H1 (cell line): ENCODE data around the gene MAGI2. TPM values are rescaled to one million over a fixed set of nuclear protein-coding genes. Genes with fewer than 3 reads are reported as not detected.

Experiments used
- CTCF ChIA-PET: fragments of 300-600 bp; sonication (Branson Sonifier 250); formaldehyde crosslinking; loops from one replicate; lab custom pipeline; 2021; ENCODE audit not compliant: partially characterized antibody; lab: Charles Lee
- POLR2A ChIA-PET: fragments of 300-600 bp; sonication (Branson Sonifier 250); formaldehyde crosslinking; loops from one replicate; lab custom pipeline; 2021; ENCODE audit warnings: inconsistent platforms; ENCODE audit not compliant: partially characterized antibody; lab: Charles Lee
- DNase-seq, 2 experiments: peaks; one replicate each; pipeline versions ENCODE4 v3.0.0 to v3.0.0-alpha.2; 2010 to 2022; ENCODE audit warnings: low spot score in 2 of 2, low read depth in 1 of 2, mixed read lengths in 1 of 2
- FAIRE-seq: peaks from 2 replicates; lab custom pipeline; 2011; peaks lifted over from hg19 to GRCh38; lab: Jason Lieb, UNC
- H2AFZ ChIP-seq: 2 replicates; pipeline ENCODE4 v1.8.1; 2012; ENCODE audit warnings: low read length, inconsistent platforms
- H2AK5ac ChIP-seq: 2 replicates; pipeline ENCODE4 v1.6.1; 2013; ENCODE audit warnings: low read depth, low read length
- H2BK120ac ChIP-seq: replicated peaks from 2 replicates; pipeline ENCODE3; 2013; ENCODE audit warnings: low read depth, low read length, inconsistent platforms
- H2BK12ac ChIP-seq: 2 replicates; pipeline ENCODE4 v1.6.1; 2013; ENCODE audit warnings: low read depth, low read length
- H2BK15ac ChIP-seq: 2 replicates; pipeline ENCODE4 v1.6.1; 2013; ENCODE audit warnings: low read length
- H2BK20ac ChIP-seq: 2 replicates; pipeline ENCODE4 v1.6.1; 2013; ENCODE audit warnings: low read length
- H2BK5ac ChIP-seq: 2 replicates; pipeline ENCODE4 v1.6.1; 2013; ENCODE audit warnings: low read depth, low read length
- H3K14ac ChIP-seq: 2 replicates; pipeline ENCODE4 v1.6.1; 2013; ENCODE audit warnings: inconsistent platforms; ENCODE audit not compliant: insufficient read length
- H3K18ac ChIP-seq: 2 replicates; pipeline ENCODE4 v1.6.1; 2013; ENCODE audit warnings: low read length; ENCODE audit errors: extremely low read depth
- H3K23ac ChIP-seq: 2 replicates; pipeline ENCODE4 v1.6.1; 2013; ENCODE audit warnings: inconsistent platforms; ENCODE audit not compliant: insufficient read length
- H3K23me2 ChIP-seq: 2 replicates; pipeline ENCODE4 v1.6.1; 2013; ENCODE audit warnings: low read depth, low read length
- H3K27ac ChIP-seq: 2 replicates; pipeline ENCODE4 v1.6.1; 2011; ENCODE audit warnings: low read depth, low read length, inconsistent platforms
- H3K27me3 ChIP-seq, 4 experiments: replicated peaks in 1 of 4; 1 replicate in 1 of 4; 2 replicates in 3 of 4; pipeline versions ENCODE4 v1.6.1 to v1.8.1; 2011 to 2013; ENCODE audit warnings: low read length in 3 of 4, mild to moderate bottlenecking in 3 of 4, inconsistent platforms in 2 of 4, mixed read lengths in 2 of 4, moderate library complexity in 1 of 4; ENCODE audit not compliant: control insufficient read depth in 3 of 4, insufficient read depth in 3 of 4; ENCODE audit errors: extremely low read depth in 1 of 4
- H3K36me3 ChIP-seq, 4 experiments: 2 replicates each; pipeline versions ENCODE4 v1.6.1 to v1.8.1; 2011 to 2013; ENCODE audit warnings: mild to moderate bottlenecking in 4 of 4, low read length in 3 of 4, moderate library complexity in 2 of 4, control low read depth in 1 of 4, inconsistent platforms in 1 of 4; ENCODE audit not compliant: insufficient read depth in 4 of 4, control insufficient read depth in 2 of 4
- H3K4ac ChIP-seq: replicated peaks from 2 replicates; pipeline ENCODE3; 2013; ENCODE audit warnings: low read length, low read depth, mixed read lengths, inconsistent platforms; ENCODE audit not compliant: insufficient read length
- H3K4me1 ChIP-seq, 4 experiments: replicated peaks in 1 of 4; 1 replicate in 1 of 4; 2 replicates in 3 of 4; pipeline versions ENCODE4 v1.6.1 to v1.8.1; 2011 to 2013; ENCODE audit warnings: low read length in 3 of 4, inconsistent platforms in 2 of 4, mixed read lengths in 1 of 4; ENCODE audit not compliant: insufficient read depth in 4 of 4, control insufficient read depth in 3 of 4
- H3K4me2 ChIP-seq, 2 experiments: 2 replicates each; pipeline versions ENCODE4 v1.6.1 to v1.8.1; 2011 to 2013; ENCODE audit warnings: low read depth in 2 of 2, low read length in 2 of 2, control low read depth in 1 of 2, inconsistent platforms in 1 of 2, mild to moderate bottlenecking in 1 of 2; ENCODE audit not compliant: insufficient read depth in 1 of 2
- H3K4me3 ChIP-seq, 4 experiments: fragments of 200-600, 300-600 bp in 1 of 4; sonication (generic), shearing (Covaris generic), sonication (Bioruptor Twin) in 1 of 4; 2 replicates each; pipeline versions ENCODE4 v1.5.1 to v1.8.1; 2011 to 2016; ENCODE audit warnings: low read length in 4 of 4, low read depth in 3 of 4, control low read depth in 2 of 4, inconsistent platforms in 2 of 4, mild to moderate bottlenecking in 2 of 4, mixed read lengths in 1 of 4, moderate library complexity in 1 of 4; ENCODE audit not compliant: insufficient read depth in 2 of 4; ENCODE audit errors: extremely low read depth in 1 of 4
- H3K56ac ChIP-seq: replicated peaks from 2 replicates; pipeline ENCODE3; 2013; ENCODE audit warnings: low read depth, mild to moderate bottlenecking, mixed read lengths, low read length, inconsistent platforms; ENCODE audit not compliant: insufficient read length
- H3K79me1 ChIP-seq: 2 replicates; pipeline ENCODE4 v1.6.1; 2013; ENCODE audit warnings: low read depth, low read length, control low read depth
- H3K79me2 ChIP-seq, 2 experiments: 2 replicates each; pipeline versions ENCODE4 v1.6.1 to v1.8.1; 2012 to 2013; ENCODE audit warnings: low read length in 2 of 2, mild to moderate bottlenecking in 2 of 2, inconsistent platforms in 1 of 2; ENCODE audit not compliant: insufficient read depth in 2 of 2, control insufficient read depth in 1 of 2
- H3K9ac ChIP-seq, 4 experiments: replicated peaks in 1 of 4; 1 replicate in 1 of 4; 2 replicates in 3 of 4; pipeline versions ENCODE4 v1.6.1 to v1.8.1; 2011 to 2013; ENCODE audit warnings: low read depth in 3 of 4, low read length in 3 of 4, control low read depth in 2 of 4, mild to moderate bottlenecking in 2 of 4, moderate library complexity in 2 of 4, inconsistent platforms in 1 of 4; ENCODE audit errors: extremely low read depth in 1 of 4
- H3K9me3 ChIP-seq, 2 experiments: 2 replicates each; pipeline versions ENCODE4 v1.6.1 to v1.8.1; 2012 to 2013; ENCODE audit warnings: mild to moderate bottlenecking in 2 of 2, moderate library complexity in 2 of 2, control low read depth in 1 of 2, inconsistent platforms in 1 of 2, low read depth in 1 of 2, low read length in 1 of 2, mixed read lengths in 1 of 2; ENCODE audit not compliant: insufficient read depth in 2 of 2
- H4K20me1 ChIP-seq, 2 experiments: replicated peaks in 1 of 2; 2 replicates each; pipeline versions ENCODE3 to v1.8.1; 2011 to 2013; ENCODE audit warnings: inconsistent platforms in 2 of 2, low read length in 2 of 2, mild to moderate bottlenecking in 1 of 2; ENCODE audit not compliant: insufficient read depth in 2 of 2, control insufficient read depth in 1 of 2
- H4K5ac ChIP-seq: 2 replicates; pipeline ENCODE4 v1.6.1; 2013; ENCODE audit warnings: low read length, low read depth, mixed read lengths, inconsistent platforms; ENCODE audit not compliant: insufficient read length
- H4K8ac ChIP-seq: 2 replicates; pipeline ENCODE4 v1.8.0; 2013; ENCODE audit warnings: mild to moderate bottlenecking, moderate library complexity, low read length, inconsistent platforms; ENCODE audit not compliant: insufficient read depth; ENCODE audit errors: extremely low read depth
- H4K91ac ChIP-seq: replicated peaks from 2 replicates; pipeline ENCODE3; 2013; ENCODE audit warnings: low read length, mixed read lengths, inconsistent platforms; ENCODE audit not compliant: insufficient read length
- ASH2L ChIP-seq: fragments of 200-600, 300-600 bp; sonication (generic); IDR thresholded peaks from one replicate; pipeline ENCODE4 v1.7.1; 2017; ENCODE audit warnings: low read length
- BACH1 ChIP-seq: IDR thresholded peaks from 2 replicates; pipeline ENCODE4 v1.6.1; 2012; ENCODE audit warnings: low read length, improper control_type of control experiment
- RAD21 ChIP-seq, 2 experiments: IDR thresholded peaks in 1 of 2; conservative IDR thresholded peaks in 1 of 2; 2 replicates each; pipeline ENCODE4 v1.6.1; 2011; ENCODE audit warnings: low read depth in 2 of 2, low read length in 2 of 2, improper control_type of control experiment in 1 of 2, inconsistent platforms in 1 of 2, mild to moderate bottlenecking in 1 of 2, moderate library complexity in 1 of 2
- RFX5 ChIP-seq: IDR thresholded peaks from 2 replicates; pipeline ENCODE4 v1.6.1; 2011; ENCODE audit warnings: low read depth, low read length, improper control_type of control experiment, borderline replicate concordance
- RNF2 ChIP-seq: fragments of 200-900, 300-1000 bp; sonication (generic); IDR thresholded peaks from 2 replicates; pipeline ENCODE4 v1.7.1; 2016; ENCODE audit warnings: borderline replicate concordance, low read depth, mild to moderate bottlenecking, antibody characterized with exemption, low read length; ENCODE audit not compliant: poor library complexity, severe bottlenecking; ENCODE audit errors: missing control alignments
- SIX5 ChIP-seq: IDR thresholded peaks from 2 replicates; pipeline ENCODE4 v1.6.1; 2011; ENCODE audit warnings: mild to moderate bottlenecking, low read depth, low read length
- SP1 ChIP-seq: IDR thresholded peaks from 2 replicates; pipeline ENCODE4 v1.6.1; 2011; ENCODE audit warnings: low read depth, low read length
- SRF ChIP-seq: IDR thresholded peaks from 2 replicates; pipeline ENCODE4 v1.6.1; 2011; ENCODE audit warnings: mild to moderate bottlenecking, low read depth, low read length, moderate library complexity
- TEAD4 ChIP-seq: IDR thresholded peaks from 2 replicates; pipeline ENCODE4 v1.6.1; 2012; ENCODE audit warnings: low read depth, low read length, inconsistent platforms, mixed read lengths
- USF2 ChIP-seq: IDR thresholded peaks from 2 replicates; pipeline ENCODE4 v1.6.1; 2011; ENCODE audit warnings: low read length, improper control_type of control experiment
- WGBS, 2 experiments: shearing (Covaris generic) in 1 of 2; methylation state at CpG; one replicate each; pipeline versions ENCODE4 v1.1.6 to v1.1.7; 2013 to 2015; ENCODE audit warnings: low lambda C conversion rate in 2 of 2, mixed read lengths in 2 of 2, inconsistent platforms in 1 of 2, low coverage in 1 of 2, missing lambda C conversion rate in 1 of 2; ENCODE audit not compliant: insufficient replicate concordance in 2 of 2, insufficient coverage in 1 of 2, insufficient read length in 1 of 2; ENCODE audit errors: extremely low coverage in 1 of 2, missing lambda C conversion rate in 1 of 2; 5-methylcytosine and 5-hydroxymethylcytosine counted together
- polyA plus RNA-seq, 7 experiments: library from polyadenylated mRNA; depleted of rRNA in 3 of 7; stranded (reverse) in 5 of 7; unstranded in 2 of 7; fragments of >200 nt in 5 of 7; fragments of 200-250 nt in 2 of 7; gene quantifications; 1 replicate in 5 of 7; 2 replicates in 1 of 7; 4 replicates in 1 of 7; pipeline versions ENCODE4 v1.2.1 to v1.2.3, GENCODE V29; 2011 to 2013; ENCODE audit warnings: missing spikeins in 2 of 7, mixed read lengths in 2 of 7
- total RNA-seq: library from RNA; stranded (reverse); fragmentation: NEBNext Ultra II Directional; extraction: Animal tissue kit (Norgen Biotek cat#: 25700); gene quantifications from 2 replicates; pipeline ENCODE4 v1.2.1, GENCODE V29; 2021

MAGI2 gene
- total and polyA plus RNA-seq, 2 of the 8 experiments (the other 6 are each of a cell fraction or from before 2014, with no cell fraction given) = 6.0 to 27.3 TPM

- DNase-seq = no peak
- TF ChIP-seq RFX5 (no peak), USF2 (no peak), SP1 (no peak), SIX5 (no peak), ASH2L (no peak), SRF (no peak), RNF2 (no peak), RAD21 (IDR thresholded peaks at IDR 0.05 in 1 of 2, conservative IDR thresholded peaks at IDR 0.05 in 1 of 2; ENCODE audit: low read depth in 2 of 2, low read length in 2 of 2) (no peak), TEAD4 (no peak), BACH1 (no peak)
- CTCF ChIA-PET = interaction anchor here (0.6 kb wide), 1 partner anchor 183 kb away, joined by 3 read pairs; no protein-coding TSS in a partner anchor
These were observed 1281.2 kb downstream of the MAGI2 start for GRCh38 chr7:78172267-78172757.

More at GRCh38 chr7:78172267-78172757, 1281.2 kb downstream of the MAGI2 start:
- H3K9ac ChIP-seq = no peak overlapping the region
- no peaks in the 10 kb centered on the region for H3K27me3 ChIP-seq
- H2BK5ac ChIP-seq = peak overlapping the region; percentile 54; the same call in 1 of the 2 replicates
- WGBS, 2 experiments = 31% methylated on average over 5 of the region's 5 CpGs; no CpG with 5 or more reads in 1 of the 2 experiments
- peak overlapping the region; percentile 45 for H4K91ac ChIP-seq
- no peak overlapping the region for H3K56ac ChIP-seq
- H3K4me3 ChIP-seq = no peak overlapping the region
- peaks cover 5 to 25% (median 13%) of the 10 kb centered on the region in 4 experiments; a peak in 6 of 7 replicates for H3K4me1 ChIP-seq
- peak overlapping the region; percentile 3 for H2BK120ac ChIP-seq
- no peaks in the 10 kb centered on the region for H3K79me2 ChIP-seq
- no peak overlapping the region for H4K5ac ChIP-seq
- no peak overlapping the region for H3K23ac ChIP-seq
- H3K79me1 ChIP-seq = no peaks in the 10 kb centered on the region
- H3K36me3 ChIP-seq = no peaks in the 10 kb centered on the region
- H3K27ac ChIP-seq = no peak overlapping the region; the same call in 1 of the 2 replicates
- H4K8ac ChIP-seq = no peak overlapping the region
- no peak overlapping the region for H2BK15ac ChIP-seq
- no peaks in the 10 kb centered on the region for H3K23me2 ChIP-seq
- no peak overlapping the region for H3K18ac ChIP-seq
- no peak overlapping the region for H3K14ac ChIP-seq
- H3K4ac ChIP-seq = no peak overlapping the region
- H2BK20ac ChIP-seq = 0 out of 2 replicates have a peak overlapping the region, but pooled peaks have one; percentile 35
- H2BK12ac ChIP-seq = peak overlapping the region; percentile 65; the same call in 1 of the 2 replicates
- peak; percentile 73 for FAIRE-seq
- POLR2A ChIA-PET = no interaction called here
- no peaks in the 10 kb centered on the region for H4K20me1 ChIP-seq
- no peak overlapping the region for H2AFZ ChIP-seq
- H3K4me2 ChIP-seq = peak overlapping the region; percentile 19 to 30; a peak in 3 of 4 replicates
- no peaks in the 10 kb centered on the region for H3K9me3 ChIP-seq
- H2AK5ac ChIP-seq = 0 out of 2 replicates have a peak overlapping the region, but pooled peaks have one; percentile 69
